GM12872 (cell line): Measurements from ENCODE around the gene OR14A2.

Experiments
- CTCF ChIP-seq: IDR thresholded peaks from 3 replicates; pipeline ENCODE4 v1.5.1; 2011; ENCODE audit warnings: low read depth, mild to moderate bottlenecking, low read length, moderate library complexity; ENCODE audit not compliant: insufficient read depth

Gene OR14A2

GRCh38 chr1:247741756-247742155, 6.2 kb downstream of the OR14A2 start:
- TF ChIP-seq CTCF, result no peak

GRCh38 chr1:247740721-247741120, 7.2 kb downstream of the OR14A2 start:
- no peak for TF ChIP-seq CTCF

- TF ChIP-seq CTCF, result no peak
These were observed 9.6 kb downstream of the OR14A2 start, which contains the start of gene OR14K1 for GRCh38 chr1:247738315-247738714. TSS of gene OR14K1 (plus strand) at chr1:247738615. CDS start at chr1:247738615, 0 bp downstream.

GRCh38 chr1:247721222-247721621, 26.7 kb downstream of the OR14A2 start:
- no peak for TF ChIP-seq CTCF

GRCh38 chr1:247716546-247716945, 31.4 kb downstream of the OR14A2 start, which contains the start of gene OR6F1:
TSS of gene OR6F1 (minus strand) at chr1:247716646. CDS start at chr1:247712755, 3,891 bp downstream.
- no peak for TF ChIP-seq CTCF

- no peak for TF ChIP-seq CTCF
These were observed 34.2 kb downstream of the OR14A2 start for GRCh38 chr1:247713753-247714152.

GRCh38 chr1:247701338-247701737, 46.6 kb downstream of the OR14A2 start:
- no peak for TF ChIP-seq CTCF

GRCh38 chr1:247681288-247681897, 66.5 kb downstream of the OR14A2 start:
- TF ChIP-seq CTCF, result peak; percentile 88
